ENCODE measurements around the gene VPS41.

DNA sequence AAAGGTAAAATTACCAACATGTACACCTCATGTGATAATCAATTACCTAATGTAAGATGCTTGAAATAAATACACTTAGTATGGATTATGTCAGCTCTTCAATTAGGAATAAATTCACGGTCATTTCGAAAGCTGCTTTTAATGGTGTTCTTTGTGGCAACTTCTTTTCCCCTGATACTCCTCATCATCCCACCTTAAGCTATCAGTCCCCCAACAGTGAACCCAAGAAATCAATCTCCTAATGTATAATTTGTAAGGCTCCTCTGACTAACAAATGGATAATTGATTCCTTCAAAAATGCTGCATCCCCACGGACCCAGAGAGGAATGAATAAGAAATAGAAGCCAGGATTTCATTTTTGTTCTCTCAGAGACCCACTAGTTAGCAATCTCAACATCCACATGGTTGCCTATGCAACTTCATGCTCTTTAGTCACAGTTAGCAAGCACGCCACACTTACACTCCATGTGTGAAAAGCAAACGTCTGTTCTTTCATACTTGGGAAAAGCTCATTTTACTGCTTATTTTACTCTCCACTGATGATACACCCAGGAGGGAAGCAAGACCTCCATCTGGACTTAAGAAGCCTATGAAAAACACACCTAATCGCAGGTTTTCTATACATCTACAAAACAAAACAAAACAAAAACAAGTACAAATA is 70.1 kb downstream of the VPS41 start:
- TF ChIP-seq CTCF (IDR thresholded peaks at IDR 0.05 in 8 of 11, conservative IDR thresholded peaks at IDR 0.05 in 3 of 11) (no peak), POLR2A (IDR thresholded peaks at IDR 0.05) (no peak), POLR2AphosphoS5 (IDR thresholded peaks at IDR 0.05) (no peak)
